A673 (cell line): Measurements from ENCODE around the gene ETV1.

Source experiments
- CTCF ChIP-seq: fragments of 300-800, 200-600 bp; sonication (generic); conservative IDR thresholded peaks from 2 replicates; pipeline ENCODE4 v1.5.1; 2017; ENCODE audit warnings: low read depth, mild to moderate bottlenecking, antibody characterized with exemption, low read length, moderate library complexity, mixed read lengths
- EZH2 ChIP-seq: fragments of 200-600 bp; sonication (generic); IDR thresholded peaks from 2 replicates; pipeline ENCODE4 v1.6.1; 2017; ENCODE audit warnings: borderline replicate concordance, low read depth, mild to moderate bottlenecking, mixed read lengths, antibody characterized with exemption, low read length; ENCODE audit not compliant: poor library complexity, severe bottlenecking

- TF ChIP-seq CTCF: no peak
- no peak for TF ChIP-seq EZH2
Measured at GRCh38 chr7:14000247-14000646, 10.8 kb upstream of the ETV1 start.
